ENCODE data around the gene MGARP.
A peak's percentile ranks its signal among the peaks of the same experiment; 100 is the strongest.

Gene MGARP

GRCh38 chr4:139243448-139244365, 36.3 kb downstream of the MGARP start:
- TF ChIP-seq CTCF (IDR thresholded peaks at IDR 0.05; ENCODE audit: insufficient read depth, low read depth, low read length, missing control alignments), result no peak
- peak; percentile 18 for DNase-seq (ENCODE audit: low read depth)
- H3K4me3 ChIP-seq (ENCODE audit: low read depth, low read length), result no peak overlapping the region

- no peak for TF ChIP-seq CTCF (IDR thresholded peaks at IDR 0.05; ENCODE audit: insufficient read depth, low read depth, low read length, missing control alignments)
- H3K4me3 ChIP-seq (ENCODE audit: low read depth, low read length), result no peak overlapping the region
- no peak for DNase-seq (ENCODE audit: low read depth)
Measured at GRCh38 chr4:139242511-139243051, 37.4 kb downstream of the MGARP start.

GRCh38 chr4:139241784-139242151, 38.3 kb downstream of the MGARP start:
- no peak for DNase-seq (ENCODE audit: low read depth)
- no peak overlapping the region for H3K4me3 ChIP-seq (ENCODE audit: low read depth, low read length)
- TF ChIP-seq CTCF (IDR thresholded peaks at IDR 0.05; ENCODE audit: insufficient read depth, low read depth, low read length, missing control alignments), result no peak

- DNase-seq (ENCODE audit: low read depth), result no peak
- no peak for TF ChIP-seq CTCF (IDR thresholded peaks at IDR 0.05; ENCODE audit: insufficient read depth, low read depth, low read length, missing control alignments)
- no peak overlapping the region for H3K4me3 ChIP-seq (ENCODE audit: low read depth, low read length)
Measured at GRCh38 chr4:139241086-139241783, 38.8 kb downstream of the MGARP start.

GRCh38 chr4:139239127-139239772, 40.8 kb downstream of the MGARP start:
- DNase-seq (ENCODE audit: low read depth), result no peak
- H3K4me3 ChIP-seq (ENCODE audit: low read depth, low read length), result no peak overlapping the region
- no peak for TF ChIP-seq CTCF (IDR thresholded peaks at IDR 0.05; ENCODE audit: insufficient read depth, low read depth, low read length, missing control alignments)

- TF ChIP-seq CTCF (IDR thresholded peaks at IDR 0.05; ENCODE audit: insufficient read depth, low read depth, low read length, missing control alignments), result no peak
- no peak for DNase-seq (ENCODE audit: low read depth)
- H3K4me3 ChIP-seq (ENCODE audit: low read depth, low read length), result no peak overlapping the region
Measured at GRCh38 chr4:139234253-139234652, 45.8 kb downstream of the MGARP start.
